ENCODE results near the gene HHIPL1.

DNA sequence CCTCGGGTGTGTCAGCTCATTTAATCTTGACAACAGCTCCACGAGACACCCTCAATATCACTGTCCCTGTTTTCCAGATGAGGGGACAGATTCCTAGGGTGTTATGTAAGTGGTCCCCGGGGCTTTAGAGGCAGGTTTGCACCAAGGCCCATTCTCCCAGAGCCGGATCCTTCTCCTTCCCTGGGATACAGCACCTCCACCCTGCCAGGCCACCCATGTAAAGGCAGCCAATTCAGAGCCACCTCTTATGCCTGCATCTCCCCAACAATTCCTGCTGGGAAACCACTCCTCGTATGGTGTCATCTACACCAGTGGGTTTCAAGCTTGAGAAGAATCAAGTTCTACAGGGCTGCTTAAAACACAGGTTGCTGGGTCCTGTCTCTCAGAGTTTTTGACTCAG lies 35.1 kb downstream of the HHIPL1 start:
- TF ChIP-seq, protein P1, sequence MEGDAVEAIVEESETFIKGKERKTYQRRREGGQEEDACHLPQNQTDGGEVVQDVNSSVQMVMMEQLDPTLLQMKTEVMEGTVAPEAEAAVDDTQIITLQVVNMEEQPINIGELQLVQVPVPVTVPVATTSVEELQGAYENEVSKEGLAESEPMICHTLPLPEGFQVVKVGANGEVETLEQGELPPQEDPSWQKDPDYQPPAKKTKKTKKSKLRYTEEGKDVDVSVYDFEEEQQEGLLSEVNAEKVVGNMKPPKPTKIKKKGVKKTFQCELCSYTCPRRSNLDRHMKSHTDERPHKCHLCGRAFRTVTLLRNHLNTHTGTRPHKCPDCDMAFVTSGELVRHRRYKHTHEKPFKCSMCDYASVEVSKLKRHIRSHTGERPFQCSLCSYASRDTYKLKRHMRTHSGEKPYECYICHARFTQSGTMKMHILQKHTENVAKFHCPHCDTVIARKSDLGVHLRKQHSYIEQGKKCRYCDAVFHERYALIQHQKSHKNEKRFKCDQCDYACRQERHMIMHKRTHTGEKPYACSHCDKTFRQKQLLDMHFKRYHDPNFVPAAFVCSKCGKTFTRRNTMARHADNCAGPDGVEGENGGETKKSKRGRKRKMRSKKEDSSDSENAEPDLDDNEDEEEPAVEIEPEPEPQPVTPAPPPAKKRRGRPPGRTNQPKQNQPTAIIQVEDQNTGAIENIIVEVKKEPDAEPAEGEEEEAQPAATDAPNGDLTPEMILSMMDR (IDR thresholded peaks at IDR 0.05), result no peak
- no peak for TF ChIP-seq POLR2A (IDR thresholded peaks at IDR 0.05)
